ENCODE data around the gene GOLGA6L10.
"Not testable (repeated sequence)": the region's sequence is repeated elsewhere in the genome, so short reads cannot be mapped to it uniquely, and the experiment has no call there.

- not testable (repeated sequence) for TF ChIP-seq CTCF (conservative IDR thresholded peaks at IDR 0.05; ENCODE audit: low read depth, low read length); EZH2 (IDR thresholded peaks at IDR 0.05; ENCODE audit: borderline replicate concordance, low read depth, low read length, poor library complexity, severe bottlenecking)
Observed at GRCh38 chr15:82325646-82326045, 23.6 kb downstream of the GOLGA6L10 start.

Data from A673 (cell line).